GM19438 (cell line): ENCODE results near the gene ATXN10.

Source experiments
- ATAC-seq: cut with Tn5 transposase; IDR thresholded peaks from one replicate; pipeline ENCODE4 v1.9.1; 2021; ENCODE audit warnings: low read depth; ENCODE audit not compliant: unreplicated experiment

Gene ATXN10

DNA sequence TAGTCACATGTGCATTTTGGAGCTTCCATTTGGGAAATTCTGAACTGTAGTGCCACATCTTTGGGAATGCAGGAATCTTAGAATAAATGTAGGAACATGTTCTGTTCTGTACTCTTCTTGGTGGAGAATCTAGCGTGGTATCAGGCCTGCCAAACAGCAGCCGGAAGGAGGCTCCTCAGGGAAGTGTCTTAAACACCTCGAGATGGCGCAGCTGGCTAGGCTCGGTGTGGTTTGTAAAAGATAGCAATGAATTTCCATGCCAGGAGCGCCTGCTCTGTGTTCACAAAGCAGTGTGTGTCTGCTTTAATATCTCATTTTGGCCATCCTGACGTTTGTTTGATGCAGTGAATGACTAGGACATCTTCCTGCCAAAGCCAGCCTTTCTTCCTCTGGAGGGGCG, 145.1 kb downstream of the ATXN10 start:
- ATAC-seq: no peak

DNA sequence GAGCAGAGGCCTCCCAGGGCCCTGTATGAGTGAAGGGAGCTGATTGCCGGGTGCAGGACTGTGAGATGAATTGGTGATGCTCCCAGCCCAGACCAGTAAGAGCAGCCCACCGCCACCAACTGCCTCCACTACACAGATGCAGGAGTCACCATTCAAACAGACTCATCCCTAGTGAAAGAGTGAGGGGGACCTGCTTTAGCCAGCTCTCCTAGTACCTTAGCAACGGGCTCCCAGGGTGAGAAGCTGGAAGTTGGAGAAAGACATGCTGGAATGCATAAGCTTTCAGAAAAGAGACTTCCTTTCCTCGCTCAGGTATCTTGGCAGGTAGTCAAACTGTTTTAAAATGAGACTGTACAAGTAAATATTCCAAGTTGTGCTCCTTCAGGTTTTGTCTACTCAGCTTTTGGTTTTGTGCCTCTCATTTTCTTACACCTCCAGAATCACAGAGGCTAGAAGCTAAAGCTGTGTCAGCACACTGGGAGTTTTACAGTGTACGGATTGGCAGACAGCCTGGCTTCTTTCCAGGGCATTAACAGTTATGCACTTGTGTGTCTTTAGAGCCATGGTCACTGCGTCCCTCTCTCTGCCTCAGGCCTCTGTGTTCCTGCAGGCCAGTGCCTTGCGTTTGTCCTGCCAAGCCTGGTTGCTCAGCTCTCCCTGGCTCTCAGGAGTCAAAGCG, 146.2 kb downstream of the ATXN10 start:
- no peak for ATAC-seq

GRCh38 chr22:45818424-45819085, 146.9 kb downstream of the ATXN10 start:
- ATAC-seq: no peak

GRCh38 chr22:45819305-45819704, 147.7 kb downstream of the ATXN10 start:
- no peak for ATAC-seq

- no peak for ATAC-seq
Measured at GRCh38 chr22:45823336-45823735, 151.7 kb downstream of the ATXN10 start.

DNA sequence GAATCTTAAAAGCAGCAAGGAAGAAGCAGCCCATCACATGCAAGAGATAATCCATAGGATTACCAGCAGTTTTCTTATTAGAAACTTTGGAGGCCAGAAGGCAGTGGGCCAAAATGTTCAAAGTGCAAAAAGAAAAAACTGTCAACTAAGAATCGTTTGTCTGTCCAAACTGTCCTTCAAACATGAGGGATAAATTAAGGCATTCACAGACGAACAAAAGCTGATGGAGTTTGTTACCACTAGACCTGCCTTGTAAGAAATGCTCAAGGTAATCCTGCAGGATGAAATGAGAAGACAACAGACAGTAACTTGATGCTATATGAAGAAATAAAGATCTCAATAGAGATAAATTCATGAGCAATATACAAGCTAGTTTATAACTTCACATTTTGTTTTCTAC, 154.9 kb downstream of the ATXN10 start:
- ATAC-seq: no peak

- ATAC-seq: no peak
Measured at GRCh38 chr22:45828841-45829240, 157.2 kb downstream of the ATXN10 start.

GRCh38 chr22:45830531-45831245, 159.1 kb downstream of the ATXN10 start:
- ATAC-seq: no peak

DNA sequence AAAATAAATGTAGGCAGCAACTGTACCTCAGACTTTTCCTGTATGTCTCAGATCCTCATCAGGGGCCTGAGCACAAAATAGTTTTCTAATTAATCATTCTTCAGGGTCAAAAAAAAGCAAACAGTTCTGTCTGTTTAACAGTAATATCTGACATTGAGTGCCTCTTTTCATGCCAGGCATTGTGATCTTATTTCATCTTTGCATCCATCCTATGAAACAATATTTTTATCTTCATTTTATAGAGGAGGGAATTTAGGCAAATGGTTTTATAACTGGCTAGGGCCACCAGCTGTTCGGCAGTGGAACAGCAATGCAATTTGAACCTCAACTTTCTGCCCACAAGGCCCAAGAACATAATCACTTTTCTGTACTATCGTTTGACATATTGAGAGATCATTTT, 159.8 kb downstream of the ATXN10 start:
- ATAC-seq: no peak

DNA sequence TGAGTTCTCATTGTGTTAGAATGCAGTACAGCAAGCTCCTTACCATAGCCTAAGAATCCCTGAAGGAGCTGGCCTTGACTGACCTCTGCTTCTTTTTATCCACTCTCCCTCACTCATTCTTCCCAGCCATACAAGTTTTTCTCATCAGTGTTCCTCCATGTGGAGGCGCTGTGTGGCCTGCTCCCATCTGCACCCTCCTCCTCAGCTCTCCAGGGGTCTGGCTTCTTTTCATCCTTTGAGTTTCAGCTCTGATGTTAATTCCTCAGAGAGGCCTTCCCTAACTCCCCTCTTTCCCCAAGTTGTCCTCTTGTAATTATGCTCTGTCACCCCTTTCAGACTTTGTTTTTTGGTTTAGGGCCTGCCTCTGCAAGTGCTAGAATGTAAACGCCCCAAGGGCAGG, 160.5 kb downstream of the ATXN10 start:
- ATAC-seq: no peak

DNA sequence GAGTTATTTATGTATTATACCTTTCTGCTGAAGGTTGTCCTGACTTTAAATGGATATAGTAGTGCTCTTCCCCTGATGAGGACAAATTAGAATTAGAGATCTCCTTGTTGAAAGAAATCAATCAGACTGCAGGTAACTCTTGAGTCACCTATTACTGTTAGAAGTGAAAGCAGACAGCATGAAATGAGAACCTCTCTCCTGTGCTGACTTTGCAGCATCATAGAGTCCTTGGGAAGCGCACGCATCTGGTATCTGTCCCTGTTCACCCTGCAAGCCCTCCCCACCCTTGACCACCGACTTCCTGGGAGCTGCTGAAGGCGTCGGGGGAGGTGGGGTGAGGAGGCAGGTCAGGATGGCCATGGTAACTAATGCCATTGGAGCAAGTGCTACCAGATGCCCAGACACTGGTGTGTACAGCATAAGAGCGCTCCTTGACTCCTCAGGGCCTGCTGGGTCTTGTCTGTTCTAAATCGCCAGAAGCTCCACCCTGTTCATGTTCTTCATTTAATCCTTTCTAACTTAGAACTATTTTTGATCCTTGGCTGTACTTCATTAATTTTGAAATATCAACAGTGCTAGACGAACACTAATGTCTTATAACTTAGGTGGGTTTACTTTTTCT, 161.4 kb downstream of the ATXN10 start:
- ATAC-seq: no peak

GRCh38 chr22:45833613-45834012, 162.0 kb downstream of the ATXN10 start:
- ATAC-seq: no peak

- no peak for ATAC-seq
Measured at GRCh38 chr22:45834241-45834640, 162.6 kb downstream of the ATXN10 start.

DNA sequence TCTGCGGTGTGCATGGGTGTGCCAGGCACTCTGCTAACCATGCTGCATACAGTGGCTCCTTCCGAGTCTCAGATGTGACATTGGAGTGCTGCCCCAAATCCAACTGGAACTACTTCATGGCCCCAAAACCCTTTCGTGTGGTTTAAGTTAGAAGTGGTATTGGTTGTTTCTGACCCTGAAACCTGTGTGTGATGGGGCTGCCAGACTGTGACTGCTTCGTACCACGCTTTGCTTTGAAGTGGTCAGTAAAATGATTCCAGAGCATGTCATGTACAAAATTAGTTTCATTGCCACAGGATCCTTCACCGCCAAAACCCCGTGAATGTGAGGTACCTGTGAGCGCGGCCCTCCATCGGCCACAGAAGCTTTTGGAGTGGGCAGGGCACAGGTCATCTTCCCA, 163.2 kb downstream of the ATXN10 start:
- no peak for ATAC-seq

GRCh38 chr22:45836418-45837169, 165.0 kb downstream of the ATXN10 start:
- ATAC-seq: no peak

GRCh38 chr22:45837508-45837907, 165.9 kb downstream of the ATXN10 start:
- no peak for ATAC-seq

GRCh38 chr22:45838305-45838887, 166.8 kb downstream of the ATXN10 start:
- no peak for ATAC-seq

- ATAC-seq: no peak
Measured at GRCh38 chr22:45840483-45840882, 168.8 kb downstream of the ATXN10 start.

DNA sequence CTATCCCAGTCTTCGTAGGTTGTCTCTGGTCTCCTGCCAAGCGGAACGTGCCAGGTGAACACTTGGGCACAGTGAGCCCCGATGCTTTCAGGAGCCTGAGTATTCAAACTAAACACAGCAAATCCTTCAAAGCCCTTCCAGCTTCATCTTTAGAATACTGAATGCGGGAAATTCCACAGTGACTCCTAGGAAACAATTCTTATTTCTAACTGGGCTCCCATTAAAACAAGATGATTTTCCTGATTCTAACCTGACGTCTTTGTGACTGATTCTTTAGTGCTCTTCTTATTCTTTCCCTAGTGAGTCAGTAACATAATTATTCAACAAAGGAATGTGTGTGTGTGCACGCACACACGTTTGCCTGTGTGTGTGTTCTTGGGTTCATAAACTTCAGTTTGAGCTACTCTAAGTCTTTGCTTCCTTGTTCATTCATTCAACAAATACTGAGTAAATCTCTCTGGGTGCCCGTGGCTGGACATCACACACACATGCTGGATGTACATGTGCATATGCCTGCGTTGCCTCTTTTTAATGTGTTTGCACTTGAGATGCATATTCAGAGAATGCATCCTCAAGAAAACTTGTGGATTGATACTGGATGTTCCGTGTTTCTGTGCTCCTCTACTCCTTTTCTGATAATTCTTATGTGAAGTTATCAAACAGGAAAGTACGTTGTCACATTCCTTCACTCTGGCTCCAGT, 170.8 kb downstream of the ATXN10 start:
- ATAC-seq: no peak

DNA sequence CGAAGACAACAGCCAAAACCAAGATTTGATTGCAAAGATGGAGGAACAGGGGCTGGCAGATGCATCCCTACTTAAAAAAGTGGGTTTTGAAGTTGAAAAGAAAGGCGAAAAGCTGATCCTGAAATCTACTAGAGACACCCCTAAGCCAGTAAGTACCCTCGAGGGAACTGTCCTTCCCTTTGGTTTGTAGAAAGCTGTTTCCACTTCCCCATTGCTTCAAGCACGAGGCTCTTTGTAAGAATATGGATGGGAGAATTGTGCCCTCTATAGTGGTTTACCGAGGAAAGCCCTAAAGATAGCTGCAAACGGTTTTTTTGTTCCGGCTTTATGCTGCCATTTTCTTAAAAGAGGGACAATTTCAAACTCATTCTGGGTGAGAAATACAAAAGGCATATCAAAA, 171.4 kb downstream of the ATXN10 start:
- no peak for ATAC-seq
